LNCAP (cell line): ENCODE results near the gene WDR20.

Experiments
- CTCF ChIP-seq: fragments of 450-650 bp; IDR thresholded peaks from 2 replicates; pipeline ENCODE4 v1.5.1; 2017; ENCODE audit warnings: mild to moderate bottlenecking

WDR20 gene

GRCh38 chr14:102182936-102183619 is 43.4 kb downstream of the WDR20 start:
- no peak for TF ChIP-seq CTCF

- TF ChIP-seq CTCF: no peak
Observed at GRCh38 chr14:102183886-102184285, 44.2 kb downstream of the WDR20 start.

GRCh38 chr14:102184316-102185035 is 44.8 kb downstream of the WDR20 start:
- TF ChIP-seq CTCF: no peak

GRCh38 chr14:102185360-102185759 is 45.7 kb downstream of the WDR20 start:
- peak; percentile 55; the same call in 1 of the 2 replicates for TF ChIP-seq CTCF

GRCh38 chr14:102187044-102187443 is 47.3 kb downstream of the WDR20 start:
- no peak for TF ChIP-seq CTCF

- TF ChIP-seq CTCF: no peak
Observed at GRCh38 chr14:102187568-102188001, 47.9 kb downstream of the WDR20 start.

GRCh38 chr14:102188187-102188586 is 48.5 kb downstream of the WDR20 start:
- no peak for TF ChIP-seq CTCF
